ENCODE results near the gene EVI5. TPM values are rescaled to one million over a fixed set of nuclear protein-coding genes. Genes with fewer than 3 reads are reported as not detected.
"Not testable (repeated sequence)": the region's sequence is repeated elsewhere in the genome, so short reads cannot be mapped to it uniquely, and the experiment has no call there.

The EVI5 gene
- total and polyA plus RNA-seq, 12 donors: 4.6 to 46.2 (median 24.6) TPM

DNA sequence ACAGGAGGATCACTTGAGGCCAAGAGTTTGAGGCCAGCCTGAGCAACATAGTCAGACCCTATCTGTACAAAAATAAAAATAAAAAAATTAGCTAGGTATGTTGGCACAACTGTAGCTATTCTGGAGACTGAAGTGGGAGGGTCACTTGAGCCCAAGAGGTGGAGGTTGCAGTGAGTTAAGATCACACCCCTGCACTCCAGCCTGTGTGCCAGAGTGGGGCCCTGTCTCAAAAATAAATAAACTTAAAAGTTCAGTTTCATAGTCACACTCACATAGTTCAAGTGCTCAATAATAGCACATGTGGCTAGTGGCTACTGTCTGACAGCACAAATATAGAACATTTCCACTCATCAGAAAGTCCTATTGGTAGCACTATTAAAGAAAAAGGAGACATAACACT lies 5.2 kb upstream of the EVI5 start:
- Histone ChIP-seq H3K9me3 (peaks cover 0 to 10% (median 0%) of the 10 kb centered on the region in 11 donors), H3K27ac (peak overlapping the region in 3 of 10 donors; percentile 17 to 48 (median 41)), H3K27me3 (no peaks in the 10 kb centered on the region), H3K4me3 (no peak overlapping the region), H3K4me1 (peaks cover 0 to 30% (median 8%) of the 10 kb centered on the region in 9 donors), H3K36me3 (no peaks in the 10 kb centered on the region)
- TF ChIP-seq, protein P1, sequence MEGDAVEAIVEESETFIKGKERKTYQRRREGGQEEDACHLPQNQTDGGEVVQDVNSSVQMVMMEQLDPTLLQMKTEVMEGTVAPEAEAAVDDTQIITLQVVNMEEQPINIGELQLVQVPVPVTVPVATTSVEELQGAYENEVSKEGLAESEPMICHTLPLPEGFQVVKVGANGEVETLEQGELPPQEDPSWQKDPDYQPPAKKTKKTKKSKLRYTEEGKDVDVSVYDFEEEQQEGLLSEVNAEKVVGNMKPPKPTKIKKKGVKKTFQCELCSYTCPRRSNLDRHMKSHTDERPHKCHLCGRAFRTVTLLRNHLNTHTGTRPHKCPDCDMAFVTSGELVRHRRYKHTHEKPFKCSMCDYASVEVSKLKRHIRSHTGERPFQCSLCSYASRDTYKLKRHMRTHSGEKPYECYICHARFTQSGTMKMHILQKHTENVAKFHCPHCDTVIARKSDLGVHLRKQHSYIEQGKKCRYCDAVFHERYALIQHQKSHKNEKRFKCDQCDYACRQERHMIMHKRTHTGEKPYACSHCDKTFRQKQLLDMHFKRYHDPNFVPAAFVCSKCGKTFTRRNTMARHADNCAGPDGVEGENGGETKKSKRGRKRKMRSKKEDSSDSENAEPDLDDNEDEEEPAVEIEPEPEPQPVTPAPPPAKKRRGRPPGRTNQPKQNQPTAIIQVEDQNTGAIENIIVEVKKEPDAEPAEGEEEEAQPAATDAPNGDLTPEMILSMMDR (IDR thresholded peaks at IDR 0.05): no peak
- intact Hi-C loops (cut with DNase I): no loop called here
- no peak for DNase-seq
- no peak for ATAC-seq

DNA sequence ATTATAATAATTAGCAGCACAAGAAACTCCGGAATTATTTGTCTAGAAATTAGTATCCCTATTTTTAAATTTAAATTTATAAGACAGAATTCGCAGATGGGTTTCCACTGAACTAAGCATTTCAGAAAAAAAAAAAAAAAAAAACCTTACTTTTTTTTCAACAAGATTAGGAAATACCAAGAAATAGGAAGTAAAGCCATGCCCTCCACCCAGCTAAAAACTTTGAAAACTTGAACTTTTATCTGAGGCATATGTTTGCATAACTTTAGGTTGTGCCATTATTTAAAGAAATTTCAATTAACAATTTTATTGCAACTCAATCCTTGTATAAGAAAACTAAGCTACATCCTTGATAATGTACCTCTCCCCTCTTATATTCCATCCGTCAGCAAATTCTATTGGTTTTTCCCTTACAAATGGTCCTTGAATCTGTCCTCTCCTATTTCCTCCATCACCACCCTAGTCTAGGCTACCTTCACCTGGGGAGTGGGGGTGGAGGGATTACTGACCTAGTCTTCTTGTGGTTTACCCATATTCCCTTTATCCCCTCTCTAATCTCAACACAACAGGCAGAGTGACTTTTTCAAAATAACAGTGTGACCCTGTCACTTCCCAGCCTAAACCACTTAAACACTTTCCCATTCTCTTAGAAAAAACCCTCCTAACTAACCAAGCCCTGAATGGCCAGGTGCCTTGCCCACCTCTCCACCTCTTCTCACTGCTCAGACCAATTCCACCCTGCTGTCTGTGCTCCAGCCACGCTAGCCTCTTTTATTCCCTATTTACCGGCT lies 1.4 kb upstream of the EVI5 start:
- intact Hi-C loops (cut with DNase I): loop anchor here in 1 of 10 donors (5.0 kb wide), 1 partner anchor 46 kb away; the partner anchor contains the start of gene RPL5
- Histone ChIP-seq H3K27me3 (no peaks in the 10 kb centered on the region), H3K36me3 (peaks cover 0 to under 1% (median 0%) of the 10 kb centered on the region in 9 donors), H3K4me3 (peak overlapping the region in 6 of 10 donors; percentile 63 to 91 (median 82)), H3K9me3 (no peaks in the 10 kb centered on the region), H3K27ac (peak overlapping the region in 8 of 10 donors; percentile 90 to 100 (median 96)), H3K4me1 (peaks cover 0 to 40% (median 26%) of the 10 kb centered on the region in 9 donors)
- 87 to 90% methylated on average over 5 of the region's 5 CpGs for WGBS, 2 donors
- DNase-seq: no peak
- TF ChIP-seq, protein P1 (IDR thresholded peaks at IDR 0.05): no peak
- ATAC-seq: no peak

DNA sequence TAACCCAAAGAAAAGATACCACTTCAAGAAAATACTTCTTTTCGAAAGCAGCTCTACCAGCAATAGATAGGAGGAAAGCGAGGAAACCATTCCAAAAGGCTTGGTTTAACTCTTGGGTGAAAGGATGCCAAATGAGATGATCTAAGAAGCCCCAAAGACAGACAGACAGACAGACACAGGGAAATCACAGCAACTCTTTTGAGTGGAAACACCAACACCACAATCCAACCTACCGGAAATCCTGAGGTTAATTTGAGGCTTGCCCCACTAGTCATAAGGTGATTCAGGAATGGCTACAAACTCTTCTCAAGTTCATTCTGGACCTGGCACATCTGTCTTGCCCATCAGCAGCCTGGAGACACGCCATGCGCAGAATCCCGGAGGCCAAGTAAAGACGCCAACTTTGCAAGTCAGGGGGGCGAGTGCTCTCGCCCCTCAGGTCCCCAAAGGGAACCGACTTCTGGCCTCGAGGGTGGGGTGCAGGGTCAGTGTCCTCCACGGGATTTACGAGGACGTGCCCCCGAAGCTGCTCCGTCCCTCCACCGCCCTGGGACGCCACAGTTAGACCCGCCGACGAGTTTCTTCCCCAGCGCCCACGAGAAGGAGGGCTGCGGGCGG lies 778 bp downstream of the EVI5 start:
- H3K4me1 ChIP-seq: peaks cover 0 to 55% (median 26%) of the 10 kb centered on the region in 9 donors
- H3K27ac ChIP-seq: peak overlapping the region; percentile 67 to 100 (median 95)
- TF ChIP-seq, protein P1 (IDR thresholded peaks at IDR 0.05): no peak
- peaks cover 0 to 8% (median 0%) of the 10 kb centered on the region in 9 donors for H3K36me3 ChIP-seq
- no peaks in the 10 kb centered on the region for H3K27me3 ChIP-seq
- intact Hi-C loops (cut with DNase I): loop anchor here in 1 of 10 donors (2.0 kb wide), 1 partner anchor 27 kb away; no protein-coding TSS in a partner anchor
- no peaks in the 10 kb centered on the region for H3K9me3 ChIP-seq
- ATAC-seq: peak in 2 of 8 donors; percentile 0 to 1
- peak in 1 of 2 donors; percentile 27 for DNase-seq
- peak overlapping the region; percentile 47 to 91 (median 75) for H3K4me3 ChIP-seq
- 0 to 1% methylated on average over 23 to 24 of the region's 25 CpGs for WGBS, 2 donors

DNA sequence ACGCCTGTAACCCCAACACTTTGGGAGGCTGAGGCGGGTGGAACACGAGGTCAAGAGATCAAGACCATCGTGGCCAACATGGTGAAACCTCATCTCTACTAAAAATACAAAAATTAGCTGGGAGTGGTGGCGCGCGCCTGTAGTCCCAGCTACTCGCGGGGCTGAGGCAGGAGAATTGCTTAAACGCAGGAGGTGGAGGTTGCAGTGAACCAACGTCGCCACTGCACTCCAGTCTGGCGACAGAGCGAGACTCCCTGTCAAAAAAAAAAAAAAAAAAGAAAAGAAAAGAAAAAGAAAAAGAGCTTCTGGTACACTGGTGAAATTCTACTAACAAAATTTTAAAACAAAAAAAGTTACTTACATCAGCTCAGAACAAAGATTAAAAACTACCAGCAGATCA lies 1.4 kb downstream of the EVI5 start:
- peak in 1 of 2 donors; percentile 19 for DNase-seq
- ATAC-seq; H3K36me3 ChIP-seq; H3K9me3 ChIP-seq; intact Hi-C loops (cut with DNase I); H3K27me3 ChIP-seq: not testable (repeated sequence)
- Histone ChIP-seq H3K4me3 (peak overlapping the region; percentile 47 to 91 (median 75)), H3K27ac (peak overlapping the region in 9 of 10 donors; percentile 90 to 100 (median 95)), H3K4me1 (peaks cover 0 to 60% (median 26%) of the 10 kb centered on the region in 9 donors)
- TF ChIP-seq, protein P1 (IDR thresholded peaks at IDR 0.05): peak in 5 of 9 donors; percentile 13 to 32 (median 24)
- 43 to 52% methylated on average over 14 of the region's 14 CpGs for WGBS, 2 donors
